Gastrocnemius medialis (tissue), 4 donors: ENCODE results near the gene ERICH6.

ENCODE experiments used
- CTCF ChIP-seq, 5 experiments: fragments of 450-650 bp in 3 of 5; fragments of 200-600 bp in 2 of 5; sonication (generic) in 2 of 5; IDR thresholded peaks in 4 of 5; conservative IDR thresholded peaks in 1 of 5; 1 replicate in 4 of 5; 2 replicates in 1 of 5; pipeline ENCODE4 v1.5.1; 2016 to 2019; ENCODE audit warnings: antibody characterized with exemption in 5 of 5, mild to moderate bottlenecking in 3 of 5, moderate library complexity in 3 of 5
- POLR2A ChIP-seq, 2 donors: fragments of 450-650 bp; IDR thresholded peaks; one replicate each; pipeline ENCODE4 v1.6.1; 2017; ENCODE audit warnings: antibody characterized with exemption in 2 of 2, mild to moderate bottlenecking in 2 of 2, moderate library complexity in 2 of 2

- TF ChIP-seq CTCF (IDR thresholded peaks at IDR 0.05 in 4 of 5, conservative IDR thresholded peaks at IDR 0.05 in 1 of 5) (no peak), POLR2A (IDR thresholded peaks at IDR 0.05) (no peak)
Observed at GRCh38 chr3:150722267-150722666, 18.5 kb upstream of the ERICH6 start.
